ENCODE data around the gene DAND5. TPM values are rescaled to one million over a fixed set of nuclear protein-coding genes. Genes with fewer than 3 reads are reported as not detected.

DAND5 gene
- polyA plus RNA-seq, 3 donors, result not detected

- Histone ChIP-seq H3K4me2 (replicated peaks; ENCODE audit: extremely low read depth, low read length, poor library complexity, severe bottlenecking) (no peak overlapping the region), H3K9ac (ENCODE audit: insufficient read depth, low read length, poor library complexity, severe bottlenecking) (no peak overlapping the region), H3K79me2 (ENCODE audit: insufficient read depth, low read length) (no peaks in the 10 kb centered on the region), H3K4me1 (ENCODE audit: control insufficient read depth in 1 of 2, insufficient read depth in 2 of 2, low read length in 2 of 2) (no peaks in the 10 kb centered on the region), H3K27ac (ENCODE audit: low read depth in 1 of 2, low read length in 2 of 2) (no peak overlapping the region), H2AFZ (ENCODE audit: insufficient read depth, low read depth, low read length, poor library complexity, severe bottlenecking) (no peak overlapping the region), H3K9me3 (replicated peaks in 1 of 2; ENCODE audit: control insufficient read depth in 1 of 2, insufficient read depth in 1 of 2, low read length in 2 of 2) (no peaks in the 10 kb centered on the region), H3K4me3 (replicated peaks in 1 of 3; ENCODE audit: low read depth in 2 of 3, low read length in 3 of 3) (no peak overlapping the region), H4K20me1 (ENCODE audit: insufficient read depth, low read length) (peaks cover 10% of the 10 kb centered on the region), H3K36me3 (replicated peaks in 1 of 2; ENCODE audit: control insufficient read depth in 1 of 2, insufficient read depth in 2 of 2, low read length in 2 of 2) (no peaks in the 10 kb centered on the region), H3K27me3 (ENCODE audit: control insufficient read depth in 2 of 2, insufficient read depth in 2 of 2, low read length in 2 of 2) (peaks cover 1 to 12% of the 10 kb centered on the region in 2 donors)
- Mint-ChIP-seq H3K4me3 (no peak overlapping the region), H3K27me3 (ENCODE audit: low read depth in 3 of 3) (peaks cover 10 to 15% (median 13%) of the 10 kb centered on the region in 3 donors), H3K4me1 (no peaks in the 10 kb centered on the region), H3K36me3 (peaks cover 3 to 10% of the 10 kb centered on the region in 2 donors), H3K9me3 (peaks cover 0 to 5% (median 0%) of the 10 kb centered on the region in 7 donors), H3K27ac (no peak overlapping the region)
- no peak for DNase-seq
- no peak for TF ChIP-seq CTCF (IDR thresholded peaks at IDR 0.05)
- intact Hi-C loops (cut with micrococcal nuclease), result no loop called here
- WGBS (ENCODE audit: insufficient coverage), result 95% methylated on average over 4 of the region's 7 CpGs
These were observed 34.9 kb downstream of the DAND5 start for GRCh38 chr19:13004273-13004672.

GRCh38 chr19:13005253-13005652 lies 35.9 kb downstream of the DAND5 start:
- H4K20me1 ChIP-seq (ENCODE audit: insufficient read depth, low read length), result peaks cover 19% of the 10 kb centered on the region
- H3K9ac ChIP-seq (ENCODE audit: insufficient read depth, low read length, poor library complexity, severe bottlenecking), result no peak overlapping the region
- Mint-ChIP-seq H3K27ac (peak overlapping the region in 1 of 7 donors; percentile 23), H3K4me3 (no peak overlapping the region), H3K9me3 (peaks cover 0 to 5% (median 0%) of the 10 kb centered on the region in 7 donors), H3K27me3 (ENCODE audit: low read depth in 3 of 3) (peaks cover 16 to 25% (median 22%) of the 10 kb centered on the region in 3 donors), H3K36me3 (peaks cover 3 to 6% of the 10 kb centered on the region in 2 donors), H3K4me1 (peaks cover 2% of the 10 kb centered on the region)
- WGBS (ENCODE audit: insufficient coverage), result 100% methylated on average over 3 of the region's 4 CpGs
- H3K4me3 ChIP-seq (replicated peaks in 1 of 3; ENCODE audit: low read depth in 2 of 3, low read length in 3 of 3), result no peak overlapping the region
- H3K79me2 ChIP-seq (ENCODE audit: insufficient read depth, low read length), result no peaks in the 10 kb centered on the region
- intact Hi-C loops (cut with micrococcal nuclease), result no loop called here
- H3K27ac ChIP-seq (ENCODE audit: low read depth in 1 of 2, low read length in 2 of 2), result no peak overlapping the region
- no peaks in the 10 kb centered on the region for H3K36me3 ChIP-seq (replicated peaks in 1 of 2; ENCODE audit: control insufficient read depth in 1 of 2, insufficient read depth in 2 of 2, low read length in 2 of 2)
- no peaks in the 10 kb centered on the region for H3K4me1 ChIP-seq (ENCODE audit: control insufficient read depth in 1 of 2, insufficient read depth in 2 of 2, low read length in 2 of 2)
- peaks cover 11 to 21% of the 10 kb centered on the region in 2 donors for H3K27me3 ChIP-seq (ENCODE audit: control insufficient read depth in 2 of 2, insufficient read depth in 2 of 2, low read length in 2 of 2)
- no peak overlapping the region for H2AFZ ChIP-seq (ENCODE audit: insufficient read depth, low read depth, low read length, poor library complexity, severe bottlenecking)
- no peak for DNase-seq
- no peak overlapping the region for H3K4me2 ChIP-seq (replicated peaks; ENCODE audit: extremely low read depth, low read length, poor library complexity, severe bottlenecking)
- H3K9me3 ChIP-seq (replicated peaks in 1 of 2; ENCODE audit: control insufficient read depth in 1 of 2, insufficient read depth in 1 of 2, low read length in 2 of 2), result peaks cover 0 to 3% of the 10 kb centered on the region in 2 donors
- no peak for TF ChIP-seq CTCF (IDR thresholded peaks at IDR 0.05)

Data from CD14-positive monocyte (primary cell).